GM18868 (cell line): ENCODE results near the gene MGAT4A.

Source experiments
- ATAC-seq: cut with Tn5 transposase; IDR thresholded peaks from one replicate; pipeline ENCODE4 v1.9.1; 2021; ENCODE audit warnings: mild to moderate bottlenecking, moderate library complexity; ENCODE audit not compliant: unreplicated experiment

The MGAT4A gene

GRCh38 chr2:98731041-98731893 lies at the start of gene MGAT4A:
MGAT4A (minus strand) TSS chr2:98731132; CDS start chr2:98726332, 4,800 bp downstream.
- peak; percentile 80 for ATAC-seq

DNA sequence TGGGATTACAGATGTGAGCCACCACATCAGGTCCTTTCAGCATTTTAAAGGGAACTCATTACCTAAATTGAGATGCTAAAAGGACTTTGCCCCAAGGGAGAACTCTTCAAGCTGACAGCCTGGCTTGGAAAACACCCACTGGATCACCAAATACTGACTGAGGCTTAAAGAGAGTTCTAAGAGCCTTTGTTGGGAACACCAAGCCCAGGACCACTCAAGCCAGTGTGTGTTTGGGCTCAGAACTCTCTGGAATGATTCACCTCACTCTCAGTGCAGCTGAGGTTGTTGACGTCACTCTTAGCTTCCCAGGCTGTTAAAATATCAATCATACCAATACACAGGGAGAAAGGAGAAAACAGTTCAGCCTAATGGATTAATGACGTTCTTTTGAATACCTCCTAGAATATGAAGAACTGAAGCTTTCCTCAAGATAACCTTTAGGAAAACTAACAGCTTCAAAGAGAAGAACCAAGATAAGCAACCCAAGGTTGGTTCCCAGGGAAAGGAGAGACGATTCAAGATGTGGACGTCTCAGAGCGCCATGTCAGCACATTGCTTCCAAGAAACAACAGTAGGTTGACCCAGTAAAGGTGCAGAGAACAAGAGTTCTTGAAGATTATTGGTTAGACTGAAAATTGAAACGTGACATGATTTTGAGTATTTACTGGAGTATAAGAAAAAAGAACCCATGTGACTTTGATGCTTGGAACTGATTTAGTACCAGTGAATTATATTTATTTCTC lies 48.0 kb upstream of the MGAT4A start:
- no peak for ATAC-seq

DNA sequence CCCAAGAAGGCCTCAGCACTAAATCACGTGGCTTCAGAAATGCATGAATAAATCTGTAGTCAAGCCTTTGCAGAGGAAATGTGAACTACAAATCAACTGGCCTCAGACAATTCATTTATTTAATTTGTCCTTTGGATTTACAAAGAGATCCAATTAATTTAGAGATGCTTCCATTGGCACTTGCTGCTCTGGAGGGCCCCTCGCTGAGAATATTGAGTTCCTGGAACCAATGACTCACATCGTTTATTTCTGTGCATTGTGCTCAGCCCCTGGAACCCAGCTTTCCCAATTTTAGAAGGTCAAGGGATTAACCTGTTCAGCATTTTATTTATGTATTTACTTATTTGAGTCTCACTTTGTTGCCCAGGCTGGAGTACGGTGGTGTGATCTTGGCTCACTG lies 47.2 kb upstream of the MGAT4A start:
- ATAC-seq, result no peak

- ATAC-seq, result no peak
Observed at GRCh38 chr2:98777710-98778109, 46.8 kb upstream of the MGAT4A start.

- ATAC-seq, result no peak
Observed at GRCh38 chr2:98777076-98777475, 46.1 kb upstream of the MGAT4A start.

GRCh38 chr2:98776136-98776535 lies 45.2 kb upstream of the MGAT4A start:
- no peak for ATAC-seq

GRCh38 chr2:98775146-98775986 lies 44.4 kb upstream of the MGAT4A start:
- ATAC-seq, result no peak

DNA sequence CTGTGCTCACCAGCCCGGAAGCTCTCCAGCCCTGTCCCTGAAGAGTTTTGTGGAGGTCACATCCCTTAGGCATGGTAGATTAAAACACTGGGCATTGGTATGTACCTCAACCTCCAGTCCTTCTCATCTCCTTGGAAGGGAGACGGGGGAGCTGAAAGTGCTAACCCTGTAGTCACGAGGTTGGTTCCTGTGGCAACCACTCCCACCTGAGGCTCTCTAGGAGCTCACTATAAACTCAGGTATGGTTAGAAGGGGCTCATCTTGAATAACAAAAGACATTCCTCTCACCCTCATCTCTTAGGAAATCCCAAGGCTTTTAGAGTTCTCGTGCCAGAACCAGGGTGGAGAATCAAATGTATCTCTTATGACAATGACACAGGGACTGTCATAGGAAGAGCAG lies 43.0 kb upstream of the MGAT4A start:
- ATAC-seq, result no peak

DNA sequence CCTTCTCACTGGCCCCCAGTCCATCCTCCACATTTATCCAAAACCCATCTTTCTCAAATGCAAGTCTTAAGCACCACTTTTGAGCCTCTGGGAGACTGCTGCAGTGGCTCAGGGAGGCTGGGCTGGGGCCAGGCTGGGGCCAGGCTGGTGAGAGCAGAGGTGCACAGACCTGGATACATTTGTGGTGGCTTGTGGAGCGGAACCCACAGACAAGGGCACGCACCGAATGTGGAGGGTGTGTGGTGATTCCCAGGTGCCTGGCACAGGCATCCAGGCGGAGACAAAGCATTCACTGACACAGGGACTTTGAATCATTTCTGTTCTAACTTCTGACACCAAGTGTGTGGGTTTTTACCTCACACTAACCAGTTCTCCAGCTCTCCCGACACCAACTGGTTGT lies 42.2 kb upstream of the MGAT4A start:
- no peak for ATAC-seq

- ATAC-seq, result no peak
Observed at GRCh38 chr2:98772536-98772935, 41.6 kb upstream of the MGAT4A start.

- ATAC-seq, result no peak
Observed at GRCh38 chr2:98771721-98772524, 41.0 kb upstream of the MGAT4A start.

DNA sequence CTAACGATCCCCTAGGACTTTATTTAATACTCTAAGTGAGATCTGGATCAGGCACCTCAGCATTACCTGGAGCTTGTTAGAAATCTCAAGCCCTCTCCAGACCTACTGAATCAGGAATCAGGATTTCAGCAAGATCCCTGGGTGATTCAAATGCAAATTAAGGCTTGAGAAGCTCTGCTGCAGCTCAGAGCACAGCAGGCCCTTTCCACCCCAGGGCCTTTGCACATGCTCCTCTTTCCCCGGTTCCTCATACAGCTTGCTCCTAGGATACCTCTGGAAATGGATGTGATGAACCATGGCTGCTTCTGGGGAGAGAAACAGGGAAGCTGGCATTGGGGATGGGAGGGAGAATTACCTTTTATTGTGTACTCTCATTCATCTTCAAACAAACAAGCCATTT lies 40.3 kb upstream of the MGAT4A start:
- ATAC-seq, result no peak

- no peak for ATAC-seq
Observed at GRCh38 chr2:98769784-98770183, 38.9 kb upstream of the MGAT4A start.

DNA sequence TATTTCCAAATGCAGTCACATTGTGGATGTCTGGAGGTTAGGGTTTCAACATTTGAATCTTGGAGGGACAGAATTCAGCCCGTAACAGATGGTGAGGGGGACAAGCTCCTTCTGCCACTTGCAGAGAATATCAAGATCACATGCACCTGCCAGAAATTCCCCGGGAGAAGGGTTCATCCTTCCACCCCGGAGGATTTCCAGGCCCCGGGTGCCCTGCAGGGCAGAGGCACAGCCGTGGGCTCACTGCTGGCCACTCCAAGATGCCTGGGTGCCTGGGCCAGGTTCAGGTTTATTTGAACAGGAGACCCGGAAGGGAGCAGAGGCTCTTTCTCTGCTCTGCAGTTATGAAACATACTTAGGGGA lies 38.2 kb upstream of the MGAT4A start:
- no peak for ATAC-seq

- ATAC-seq, result no peak
Observed at GRCh38 chr2:98768384-98769113, 37.6 kb upstream of the MGAT4A start.

- no peak for ATAC-seq
Observed at GRCh38 chr2:98764499-98764898, 33.6 kb upstream of the MGAT4A start.

DNA sequence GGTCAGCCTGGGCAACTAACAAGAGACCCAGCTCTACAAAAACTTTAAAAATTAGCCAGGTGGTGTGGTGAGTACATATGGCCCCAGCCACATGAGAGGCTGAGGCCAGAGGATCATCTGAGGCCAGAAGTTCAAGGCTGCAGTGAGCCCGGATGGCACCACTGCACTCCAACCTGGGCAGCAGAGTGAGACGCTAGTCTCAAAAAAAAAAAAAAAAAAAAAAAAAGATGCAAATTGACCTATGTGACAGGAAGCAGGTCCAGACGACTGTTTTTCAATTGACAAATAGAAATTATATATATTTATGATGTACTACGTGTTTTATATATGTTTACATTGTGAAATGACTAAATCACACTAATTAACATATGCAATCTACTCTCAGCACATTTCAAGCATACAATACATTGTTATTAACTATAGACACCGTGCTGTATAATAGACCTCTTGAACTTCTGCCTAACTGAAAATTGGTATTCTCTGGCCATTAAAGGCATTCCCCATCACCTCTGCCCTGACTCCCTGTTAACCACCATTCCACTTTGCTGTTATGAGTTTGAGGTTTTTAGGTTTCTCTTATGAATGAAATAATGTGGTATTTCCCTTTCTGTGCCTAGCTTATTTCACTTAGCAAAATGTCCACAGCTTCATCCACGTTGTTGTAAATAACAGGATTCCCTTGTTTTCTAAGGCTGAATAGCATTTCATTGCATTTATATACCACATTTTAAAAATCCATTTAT lies 32.4 kb upstream of the MGAT4A start:
- no peak for ATAC-seq

DNA sequence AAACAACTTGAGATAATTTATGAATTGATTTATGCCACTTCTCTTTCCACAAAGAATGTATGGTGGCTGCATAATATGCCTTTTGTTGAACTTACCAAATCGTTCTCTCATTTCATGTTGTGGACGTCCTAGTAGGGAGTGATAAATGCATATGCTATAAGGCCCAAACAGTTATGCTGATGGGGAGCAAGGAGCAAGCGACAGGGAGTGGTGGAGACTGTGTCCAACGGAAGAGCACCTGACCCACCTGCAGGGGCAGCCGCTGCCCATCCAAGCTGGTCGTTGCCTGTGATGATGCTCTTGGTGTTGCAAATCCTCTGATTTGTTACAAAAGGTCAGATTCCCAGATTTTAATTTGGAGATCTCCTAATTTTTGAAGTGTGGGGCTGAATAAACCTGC lies 31.0 kb upstream of the MGAT4A start:
- no peak for ATAC-seq

DNA sequence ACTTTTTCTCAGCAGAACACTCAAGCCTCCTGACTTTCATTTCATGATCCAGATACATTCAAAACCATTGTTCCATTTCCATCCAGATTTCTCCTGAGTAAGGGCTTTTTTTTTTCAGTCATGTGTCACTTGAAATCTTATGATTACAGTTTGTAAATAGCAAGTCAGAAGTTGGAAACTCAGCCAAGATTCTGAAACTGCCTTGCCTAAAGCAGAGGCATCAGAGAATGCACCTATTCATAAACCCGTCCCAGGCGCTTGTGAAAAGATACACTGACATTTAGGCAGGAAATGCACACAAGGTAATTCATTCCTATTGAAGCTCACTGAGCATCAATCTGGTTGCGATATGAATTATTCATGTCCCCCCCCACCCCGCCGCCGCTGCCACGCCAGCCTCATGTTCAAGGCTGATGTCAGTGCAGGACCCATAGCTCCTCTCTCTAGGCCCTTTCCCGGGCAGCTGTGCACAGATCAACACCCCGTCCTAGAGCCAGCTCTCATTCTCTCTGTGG lies 30.4 kb upstream of the MGAT4A start:
- no peak for ATAC-seq
